ENCODE measurements around the gene STARD8.

DNA sequence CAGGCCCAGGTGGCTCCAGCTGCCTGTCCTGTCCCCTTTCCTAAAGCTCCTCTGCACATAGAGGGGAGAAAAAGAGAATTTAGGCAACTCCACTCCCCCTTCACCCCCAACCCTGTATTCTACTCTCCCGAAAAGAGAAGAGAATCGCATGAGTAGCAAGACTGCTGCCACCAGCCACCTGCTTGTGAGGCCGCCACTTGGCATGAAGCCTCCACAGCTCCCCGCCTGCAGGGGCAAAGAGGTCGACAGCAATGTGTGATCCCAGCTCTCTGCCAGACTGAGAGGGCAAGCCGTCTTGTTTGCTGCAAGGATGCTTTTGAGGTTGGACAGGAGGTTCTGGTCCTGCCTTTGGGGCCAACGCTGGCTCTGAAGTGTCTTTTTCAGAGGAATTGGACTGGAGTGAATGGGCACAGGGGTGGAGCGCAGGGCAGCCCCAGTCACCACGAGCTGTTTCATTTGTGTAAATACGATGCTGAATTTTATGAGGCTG is 77.1 kb downstream of the STARD8 start:
- TF ChIP-seq, protein P1, sequence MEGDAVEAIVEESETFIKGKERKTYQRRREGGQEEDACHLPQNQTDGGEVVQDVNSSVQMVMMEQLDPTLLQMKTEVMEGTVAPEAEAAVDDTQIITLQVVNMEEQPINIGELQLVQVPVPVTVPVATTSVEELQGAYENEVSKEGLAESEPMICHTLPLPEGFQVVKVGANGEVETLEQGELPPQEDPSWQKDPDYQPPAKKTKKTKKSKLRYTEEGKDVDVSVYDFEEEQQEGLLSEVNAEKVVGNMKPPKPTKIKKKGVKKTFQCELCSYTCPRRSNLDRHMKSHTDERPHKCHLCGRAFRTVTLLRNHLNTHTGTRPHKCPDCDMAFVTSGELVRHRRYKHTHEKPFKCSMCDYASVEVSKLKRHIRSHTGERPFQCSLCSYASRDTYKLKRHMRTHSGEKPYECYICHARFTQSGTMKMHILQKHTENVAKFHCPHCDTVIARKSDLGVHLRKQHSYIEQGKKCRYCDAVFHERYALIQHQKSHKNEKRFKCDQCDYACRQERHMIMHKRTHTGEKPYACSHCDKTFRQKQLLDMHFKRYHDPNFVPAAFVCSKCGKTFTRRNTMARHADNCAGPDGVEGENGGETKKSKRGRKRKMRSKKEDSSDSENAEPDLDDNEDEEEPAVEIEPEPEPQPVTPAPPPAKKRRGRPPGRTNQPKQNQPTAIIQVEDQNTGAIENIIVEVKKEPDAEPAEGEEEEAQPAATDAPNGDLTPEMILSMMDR (conservative IDR thresholded peaks at IDR 0.05), result no peak
- no peak for TF ChIP-seq ZFX (IDR thresholded peaks at IDR 0.05)
